IPS-18c (cell line): ENCODE measurements around the gene CFAP100.
A peak's percentile ranks its signal among the peaks of the same experiment; 100 is the strongest.

Experiments
- H3K4me3 ChIP-seq: 2 replicates; pipeline ENCODE4 v1.7.0; 2013; ENCODE audit warnings: low read depth, mild to moderate bottlenecking, low read length, moderate library complexity; ENCODE audit not compliant: insufficient read depth
- H3K9me3 ChIP-seq: one replicate; pipeline ENCODE4 v1.6.1; 2013; ENCODE audit warnings: mild to moderate bottlenecking, low read length, moderate library complexity; ENCODE audit not compliant: control insufficient read depth, insufficient read depth

CFAP100 gene

DNA sequence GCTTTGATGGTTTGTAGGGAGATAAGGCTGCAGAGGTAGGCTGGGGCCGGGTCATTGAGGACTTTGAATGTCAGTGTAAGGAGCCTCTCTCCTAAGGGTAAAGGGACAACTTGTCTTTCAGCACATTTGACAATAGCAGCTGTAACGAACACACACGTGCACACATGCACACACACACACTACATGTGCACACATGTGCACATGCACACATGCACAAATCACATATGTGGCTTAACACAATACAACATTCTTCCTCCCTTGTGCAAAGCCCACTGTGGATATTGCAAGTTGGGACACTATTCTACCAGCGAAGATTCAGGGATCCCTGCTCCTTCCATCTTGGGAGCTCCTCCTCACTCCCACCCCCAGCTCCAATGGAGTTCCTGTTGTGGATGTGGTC is 1.1 kb upstream of the CFAP100 start:
- Histone ChIP-seq H3K9me3 (no peaks in the 10 kb centered on the region), H3K4me3 (no peak overlapping the region)

DNA sequence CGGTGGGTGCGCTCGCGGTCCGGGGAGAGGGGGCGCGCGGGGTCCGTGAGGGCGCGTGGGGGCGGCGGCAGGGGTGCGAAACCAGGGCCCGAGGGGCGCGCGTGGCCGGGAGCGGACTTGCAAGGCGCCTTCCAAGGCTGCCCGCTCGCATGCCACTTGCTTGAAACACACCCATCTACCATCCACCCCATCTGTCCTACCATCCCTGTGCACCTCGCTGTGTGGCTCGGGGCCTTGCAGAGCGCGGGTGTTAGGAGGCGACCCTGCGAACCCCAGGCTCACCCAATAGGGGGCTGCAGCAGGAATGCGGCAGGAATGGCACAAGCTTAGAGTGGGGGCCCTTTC is 240 bp downstream of the CFAP100 start:
- Histone ChIP-seq H3K4me3 (peak overlapping the region; percentile 36), H3K9me3 (no peaks in the 10 kb centered on the region)

DNA sequence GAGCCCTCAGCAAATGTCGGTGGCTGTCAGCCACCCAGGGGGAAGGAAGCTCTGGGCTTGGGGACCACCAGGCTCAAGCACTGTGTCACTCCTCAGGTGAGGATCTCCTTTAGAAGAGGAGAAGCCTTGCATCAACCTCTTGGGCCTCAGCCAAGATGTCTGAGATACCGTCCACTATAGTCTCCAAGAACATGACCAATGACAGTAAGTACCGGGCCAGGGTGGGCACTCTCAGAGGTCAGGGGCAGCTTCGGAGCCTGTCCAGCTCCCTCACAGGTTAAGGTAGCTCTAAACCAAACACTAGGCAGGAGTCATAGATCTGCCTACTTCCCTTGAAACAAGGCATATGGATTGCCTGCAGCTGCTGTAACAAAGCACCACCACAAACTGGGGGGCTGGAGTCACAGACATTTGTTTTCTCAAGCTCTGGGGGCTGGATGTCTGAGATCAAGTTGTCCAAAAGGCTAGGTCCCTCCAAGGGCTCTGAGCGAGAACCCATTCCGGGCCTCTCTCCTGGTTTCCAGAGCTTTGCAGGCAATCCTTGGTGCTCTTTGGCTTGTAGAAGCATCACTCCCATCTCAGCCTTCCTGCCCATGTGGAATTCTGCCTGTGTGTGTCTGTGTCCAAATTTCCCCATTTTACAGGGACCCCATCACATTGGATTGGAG is 1.3 kb downstream of the CFAP100 start:
- Histone ChIP-seq H3K9me3 (no peaks in the 10 kb centered on the region), H3K4me3 (no peak overlapping the region)

DNA sequence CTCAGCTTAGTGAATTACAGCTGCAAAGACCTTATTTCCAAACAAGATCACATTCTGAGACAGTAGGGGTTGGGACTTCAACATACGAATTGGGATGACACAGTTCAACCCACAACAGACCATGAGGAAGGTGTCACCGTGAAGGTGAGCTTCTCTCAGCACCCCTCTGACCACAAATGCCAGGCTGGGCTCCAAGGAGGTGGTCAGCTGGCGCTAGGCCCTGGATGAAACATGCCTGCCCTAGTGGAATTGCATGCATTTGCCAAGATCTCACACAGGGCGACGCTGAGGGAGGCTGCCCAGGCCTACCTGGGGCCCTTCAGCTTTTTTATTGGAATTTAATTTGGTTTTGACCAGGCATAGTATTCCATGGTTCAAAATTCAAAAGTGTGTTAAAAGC is 1.8 kb downstream of the CFAP100 start:
- no peaks in the 10 kb centered on the region for H3K9me3 ChIP-seq
- no peak overlapping the region for H3K4me3 ChIP-seq

DNA sequence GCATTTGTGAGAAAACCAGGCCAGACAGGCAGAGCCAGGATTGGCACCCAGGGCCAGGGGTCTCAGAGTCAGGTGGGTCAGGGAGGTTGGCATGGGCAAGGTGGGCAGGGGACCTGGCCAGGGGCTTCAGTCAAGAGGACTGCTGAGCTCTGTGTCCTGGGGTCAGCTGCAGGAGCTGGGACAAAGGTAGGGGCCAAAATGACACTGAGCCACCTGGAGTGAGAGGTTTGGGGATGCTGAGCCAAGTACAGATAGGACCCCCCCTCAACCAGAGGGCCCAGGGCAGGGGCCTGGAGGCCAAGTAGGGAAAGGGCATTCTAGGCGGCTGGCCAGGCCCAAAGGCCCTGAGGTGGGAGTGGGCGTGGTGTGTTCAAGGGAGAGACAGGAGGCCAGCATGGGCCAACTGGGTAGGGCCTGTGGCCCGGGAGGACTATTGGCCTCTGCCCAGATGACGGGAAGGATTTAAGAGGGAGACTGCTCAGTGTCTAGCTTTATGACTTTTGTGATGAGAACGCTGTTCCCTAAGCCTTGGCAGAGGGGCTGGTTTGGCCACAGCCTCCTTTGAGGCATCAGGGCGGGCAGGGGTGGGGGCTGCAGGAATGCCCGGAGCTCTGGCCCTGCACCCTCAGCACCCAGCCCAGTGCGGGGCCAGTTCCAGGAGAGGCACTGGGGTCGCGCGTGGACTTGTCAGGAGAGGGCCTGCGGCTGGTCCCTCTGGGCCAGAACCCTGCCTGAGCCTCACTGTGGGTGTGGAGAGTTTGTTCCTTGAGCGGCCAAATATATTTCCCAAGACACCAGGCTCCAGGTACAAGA is 3.1 kb downstream of the CFAP100 start:
- Histone ChIP-seq H3K9me3 (no peaks in the 10 kb centered on the region), H3K4me3 (no peak overlapping the region)

DNA sequence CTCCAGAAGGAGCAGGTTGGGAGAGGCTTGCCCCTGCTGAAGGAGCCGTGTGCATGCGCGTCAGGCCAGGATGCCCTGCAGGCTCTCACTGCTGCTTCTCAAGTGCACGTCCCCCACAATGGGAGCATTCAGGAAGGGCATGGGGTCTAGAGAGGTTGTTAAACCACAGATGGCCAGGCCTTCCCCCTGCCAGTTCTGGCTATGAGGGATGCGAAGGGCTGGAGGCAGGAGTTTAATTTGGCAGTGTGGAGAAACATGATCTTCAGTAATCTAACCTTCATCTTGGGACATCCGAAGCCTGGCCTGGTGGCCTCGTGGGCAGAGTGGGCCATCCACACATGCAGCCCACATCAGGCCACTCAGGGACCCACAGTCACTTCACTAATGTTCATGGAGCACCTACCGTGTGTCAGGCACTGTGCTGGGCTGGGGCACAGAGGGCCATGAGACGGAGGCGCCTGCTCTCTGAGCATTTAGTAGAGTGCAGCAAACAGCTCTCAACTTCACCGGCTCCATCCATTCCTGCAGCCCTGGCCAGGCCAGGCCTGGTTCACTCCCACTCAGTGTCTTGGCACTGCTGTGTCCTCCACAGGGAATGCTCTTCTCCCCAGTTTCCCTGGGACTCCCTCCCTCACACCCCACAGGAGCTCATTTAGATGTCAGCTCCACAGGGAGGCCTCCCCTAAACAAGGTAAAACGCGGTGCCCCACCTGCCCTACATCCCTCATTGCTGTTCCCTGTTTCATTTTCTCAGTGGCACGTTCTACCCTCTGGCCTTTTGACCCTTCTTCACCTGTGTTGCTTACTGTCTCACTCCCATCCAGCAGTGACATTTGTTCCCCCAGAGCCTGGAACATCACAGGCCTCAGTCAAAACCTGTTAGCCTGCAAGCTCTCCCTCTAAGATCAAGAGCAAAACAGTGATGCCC is 4.0 kb downstream of the CFAP100 start:
- no peaks in the 10 kb centered on the region for H3K9me3 ChIP-seq
- no peak overlapping the region for H3K4me3 ChIP-seq

DNA sequence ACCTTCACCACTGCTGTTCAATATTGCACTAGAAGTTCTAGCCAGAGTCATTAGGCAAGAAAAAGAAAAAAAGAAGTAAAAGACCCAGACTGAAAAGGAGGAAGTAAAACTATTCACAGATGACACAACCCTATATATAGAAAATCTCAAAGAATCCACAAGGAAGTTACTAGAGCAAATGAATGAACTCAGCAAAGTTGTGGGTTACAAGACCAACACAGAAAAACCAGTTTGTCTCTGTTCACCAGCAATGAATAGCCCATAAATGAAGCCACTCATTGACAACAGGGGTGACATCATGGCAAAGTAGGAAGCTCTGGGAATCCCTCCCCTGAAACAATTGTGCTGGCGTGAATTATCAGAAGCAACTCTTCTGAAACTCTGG is 4.6 kb downstream of the CFAP100 start:
- Histone ChIP-seq H3K4me3 (no peak overlapping the region), H3K9me3 (no peaks in the 10 kb centered on the region)

DNA sequence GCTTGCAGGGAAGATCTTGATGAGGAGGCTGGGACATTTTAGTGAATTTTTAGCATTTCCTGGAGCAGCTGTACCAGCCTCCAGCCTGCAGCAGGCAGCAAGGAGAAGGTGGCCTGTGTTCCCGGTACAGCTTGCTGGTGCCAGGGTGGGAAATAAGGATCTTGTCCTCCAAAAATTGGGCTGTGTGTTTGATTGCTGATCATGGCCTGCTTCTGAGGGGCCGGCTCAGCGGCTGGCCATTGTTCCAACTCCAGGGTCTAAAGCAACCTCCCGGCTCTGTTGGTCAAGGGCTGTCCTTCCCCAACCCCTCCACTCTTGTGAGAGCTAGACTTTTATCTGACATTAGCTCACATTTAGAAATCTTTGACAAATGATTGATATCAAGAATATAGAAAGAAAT is 5.0 kb downstream of the CFAP100 start:
- Histone ChIP-seq H3K4me3 (no peak overlapping the region), H3K9me3 (no peaks in the 10 kb centered on the region)

DNA sequence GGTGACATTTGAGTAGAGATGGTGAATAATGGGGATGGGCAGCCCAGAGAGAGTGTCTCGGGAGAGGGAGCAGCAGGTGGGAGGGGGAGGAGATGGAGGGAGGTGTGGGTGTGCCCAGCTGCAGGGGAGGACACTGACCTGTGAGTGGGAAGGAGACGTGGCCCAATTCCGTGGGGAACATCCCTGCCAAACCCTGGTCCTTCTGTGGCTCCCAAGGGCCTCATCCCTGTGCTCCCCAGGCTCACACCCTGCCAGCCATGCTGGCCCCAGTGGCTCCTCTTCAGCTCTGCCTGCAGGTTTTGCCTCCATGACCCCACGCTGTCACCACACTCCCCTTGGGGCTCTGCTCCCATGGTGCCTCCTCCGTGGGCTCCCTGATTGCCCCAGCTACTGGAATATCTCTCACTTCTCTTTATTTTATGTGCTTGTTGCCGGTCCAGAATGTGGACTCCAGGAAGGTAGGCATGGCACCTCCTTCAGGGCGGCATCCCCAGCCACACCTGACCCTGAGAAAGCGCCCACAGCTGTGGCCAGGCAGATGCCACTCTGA is 7.0 kb downstream of the CFAP100 start:
- H3K9me3 ChIP-seq, result no peaks in the 10 kb centered on the region
- H3K4me3 ChIP-seq, result no peak overlapping the region

DNA sequence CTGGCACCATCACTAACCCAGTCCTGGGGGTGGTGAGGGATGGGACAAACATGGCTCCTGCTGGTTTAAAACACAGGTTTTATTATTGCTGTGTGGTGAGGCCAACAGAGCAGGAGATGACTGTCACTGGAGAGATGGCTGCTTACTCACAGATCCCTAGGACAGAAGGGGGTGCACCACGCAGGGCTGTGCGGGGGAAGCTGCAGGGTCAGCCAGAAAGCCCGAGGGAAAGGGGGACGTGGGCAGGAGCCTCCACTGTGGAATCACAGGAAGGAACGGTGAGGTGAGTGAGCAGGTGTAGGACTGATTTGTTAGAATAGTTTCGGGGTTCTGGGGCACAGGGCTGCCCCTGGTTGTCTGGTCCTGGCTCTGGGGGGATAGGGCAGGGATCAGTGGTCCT is 7.5 kb downstream of the CFAP100 start:
- H3K4me3 ChIP-seq, result no peak overlapping the region; the same call in 1 of the 2 replicates
- H3K9me3 ChIP-seq, result no peaks in the 10 kb centered on the region

DNA sequence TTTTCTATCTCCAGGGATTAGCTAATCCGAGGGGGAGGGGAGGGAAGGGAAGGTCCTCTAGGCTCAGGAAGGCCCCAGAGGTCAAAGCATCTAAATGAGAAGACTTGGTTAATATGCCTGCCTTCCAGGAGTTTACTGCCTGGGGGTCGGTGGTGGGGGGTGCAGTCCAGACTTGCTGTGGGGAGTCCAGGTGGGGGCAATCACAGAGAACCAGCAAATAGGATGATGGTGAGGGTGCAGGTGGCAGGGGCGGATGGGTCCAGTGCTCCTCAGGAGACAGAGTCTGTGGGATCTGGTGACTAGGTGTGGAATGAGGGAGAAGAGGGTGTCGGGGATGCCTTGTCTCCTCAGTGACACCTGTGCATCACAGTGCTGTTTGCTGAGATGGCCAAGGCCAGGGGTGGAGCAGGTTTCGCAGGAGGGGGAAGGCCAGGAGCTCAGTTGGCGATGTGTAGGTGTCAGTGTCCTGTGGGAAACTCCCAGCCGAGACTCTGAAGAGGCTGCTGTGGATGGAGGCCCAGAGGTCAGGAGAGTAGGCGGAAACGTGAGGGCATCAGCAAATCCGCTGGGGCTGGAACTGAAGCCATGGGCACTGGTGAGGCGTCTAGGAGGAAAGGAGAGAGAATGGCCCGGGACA is 8.1 kb downstream of the CFAP100 start:
- Histone ChIP-seq H3K9me3 (no peaks in the 10 kb centered on the region), H3K4me3 (no peak overlapping the region; the same call in 1 of the 2 replicates)

DNA sequence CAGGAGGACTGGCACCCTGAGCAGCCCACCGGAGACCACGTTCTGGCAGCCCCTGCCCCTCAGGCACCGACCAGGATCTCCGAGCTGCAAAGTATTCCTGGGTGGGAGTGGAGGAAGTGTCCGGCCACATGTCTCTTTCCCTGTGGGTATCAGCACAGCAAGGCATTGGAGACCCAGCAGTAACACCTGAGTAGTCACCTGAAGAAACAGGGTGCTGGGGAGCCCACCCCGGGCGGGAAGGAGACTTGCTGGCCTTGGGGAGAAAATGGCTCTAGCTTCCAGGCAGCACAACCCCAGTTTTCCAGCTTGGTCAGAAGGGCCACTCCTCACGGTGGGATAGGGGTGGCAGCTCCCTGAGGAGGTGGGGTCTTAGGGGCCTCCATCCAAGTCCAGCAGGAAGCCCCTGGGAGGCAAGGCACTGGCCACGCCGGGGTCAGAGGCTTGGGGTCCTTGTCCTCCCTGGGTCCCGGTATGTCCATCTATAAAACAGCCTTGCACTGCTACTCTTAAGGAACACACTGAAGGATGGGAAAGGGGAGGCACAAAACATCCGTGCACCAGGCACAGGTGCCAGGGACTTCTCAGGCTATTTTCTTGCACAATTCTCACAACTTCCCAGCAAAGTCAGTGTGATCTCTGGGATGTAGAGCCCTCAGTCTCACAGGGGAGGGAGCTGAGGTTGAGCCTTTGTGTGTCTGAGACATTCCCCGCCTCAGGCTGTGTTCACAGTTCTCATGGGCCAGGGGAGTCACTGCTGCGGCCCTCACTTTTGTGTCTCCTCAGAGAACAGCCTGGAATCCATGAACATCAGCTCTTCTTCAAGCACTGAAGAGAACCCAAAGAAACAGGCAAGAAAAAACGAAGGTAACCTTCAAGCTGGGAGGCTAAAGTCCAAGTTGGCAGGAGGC is 11.9 kb downstream of the CFAP100 start:
- Histone ChIP-seq H3K4me3 (no peak overlapping the region), H3K9me3 (no peaks in the 10 kb centered on the region)

DNA sequence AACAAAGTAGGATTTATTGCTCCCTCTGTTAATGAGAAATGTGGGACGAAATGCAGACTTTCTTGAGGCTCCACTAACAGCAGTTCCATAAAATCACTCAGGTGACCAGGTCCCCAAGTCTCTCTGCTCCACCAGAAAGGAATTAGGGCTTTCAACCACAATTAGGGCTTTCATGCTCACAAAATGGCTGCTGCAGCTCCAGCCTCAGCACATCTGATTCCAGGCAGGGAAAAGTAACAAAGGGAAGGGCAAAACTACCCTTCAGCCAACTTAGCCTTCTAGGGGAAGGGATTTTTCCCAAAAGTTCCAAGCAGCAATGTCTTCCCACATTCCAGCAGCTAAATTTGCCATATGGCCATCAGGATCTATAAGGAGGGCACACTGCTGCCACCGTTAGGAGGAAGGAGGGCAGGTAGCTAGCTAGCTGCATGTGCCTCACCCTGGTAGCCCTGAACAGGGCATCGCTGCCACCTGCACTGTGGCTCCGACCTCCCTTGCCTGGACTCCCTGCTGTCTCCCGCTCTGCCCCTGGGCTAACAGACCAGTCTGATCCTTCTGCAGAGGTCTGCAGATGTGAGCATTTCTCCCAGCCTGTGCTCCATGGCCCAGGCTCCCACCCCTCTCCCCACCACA is 12.8 kb downstream of the CFAP100 start:
- H3K4me3 ChIP-seq, result no peak overlapping the region
- H3K9me3 ChIP-seq, result no peaks in the 10 kb centered on the region

DNA sequence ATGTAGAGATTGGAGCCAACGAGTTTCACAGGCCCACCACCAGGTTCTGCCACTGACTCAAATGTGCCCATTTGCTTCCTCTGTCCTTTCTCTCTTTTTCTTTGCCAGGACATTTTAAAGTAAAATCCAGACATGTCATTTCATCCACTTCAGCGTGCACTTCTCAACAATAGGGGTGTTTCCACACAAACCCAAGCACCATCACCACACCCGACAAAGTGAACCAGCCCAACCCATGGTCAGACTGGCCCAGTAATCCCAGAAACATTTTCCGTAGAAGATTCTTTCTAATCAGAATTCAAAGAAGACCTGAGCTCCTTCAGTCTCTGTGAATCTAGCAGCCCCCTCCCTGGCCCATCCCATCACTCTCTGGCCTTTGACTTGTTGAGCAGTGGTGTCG is 13.4 kb downstream of the CFAP100 start:
- Histone ChIP-seq H3K9me3 (no peaks in the 10 kb centered on the region), H3K4me3 (no peak overlapping the region)

DNA sequence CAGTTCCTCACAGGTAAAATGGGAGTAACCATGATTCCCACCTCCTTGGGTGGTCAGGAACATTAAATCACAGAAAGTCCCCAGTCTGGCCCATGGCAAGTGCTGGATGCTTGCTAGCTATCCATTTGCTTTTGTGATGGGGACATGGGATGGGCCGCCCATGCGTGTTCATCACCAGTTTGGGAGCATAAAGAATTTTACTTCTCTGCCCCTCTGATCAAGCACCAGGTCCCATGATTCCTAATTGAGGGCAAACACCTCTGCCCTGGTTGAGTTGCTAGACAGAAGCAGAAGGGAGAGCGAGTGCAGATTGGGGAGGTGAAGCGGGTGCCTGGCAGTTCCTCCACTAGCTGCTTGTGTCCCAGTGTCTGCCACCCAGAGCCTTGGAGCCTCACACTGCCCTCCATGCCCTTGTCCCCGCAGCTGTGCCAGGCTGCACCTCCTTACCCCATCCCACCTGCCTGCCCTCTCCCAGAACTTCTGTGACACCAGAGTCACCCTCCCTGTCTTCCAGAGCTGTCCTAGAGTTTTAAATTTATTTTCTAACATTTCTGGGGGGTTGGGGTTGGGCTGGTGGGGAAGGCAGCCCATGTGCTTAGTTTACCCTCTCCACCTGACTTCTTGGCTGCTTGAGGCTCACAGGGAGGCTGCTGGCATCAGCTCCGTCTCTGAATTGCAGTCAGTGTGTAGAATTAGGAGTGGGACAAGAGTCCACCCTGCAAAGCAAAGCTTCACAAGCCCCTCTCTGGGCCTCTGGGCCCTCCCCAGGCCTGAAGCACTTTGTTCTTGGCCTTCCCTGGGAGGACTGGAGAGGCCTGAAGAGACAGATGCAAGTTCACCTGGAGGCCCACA is 18.4 kb downstream of the CFAP100 start:
- no peak overlapping the region for H3K4me3 ChIP-seq
- no peaks in the 10 kb centered on the region for H3K9me3 ChIP-seq
